Calu3 (cell line): ENCODE data around the gene ZNF75A. TPM values are rescaled to one million over a fixed set of nuclear protein-coding genes. Genes with fewer than 3 reads are reported as not detected.
"Not testable (repeated sequence)": the region's sequence is repeated elsewhere in the genome, so short reads cannot be mapped to it uniquely, and the experiment has no call there.

Experiments used
- BruUV-seq: library from RNA; stranded (reverse); fragments of 400-500 nt; replicated peaks from 2 replicates; lab custom pipeline; 2021; lab: Mats Ljungman, UMichigan
- CTCF ChIA-PET: fragments of 300-600 bp; sonication (Branson Sonifier 250); formaldehyde crosslinking; loops from one replicate; lab custom pipeline; 2022; ENCODE audit warnings: antibody characterized with exemption; lab: Charles Lee
- DNase-seq: peaks from one replicate; pipeline ENCODE4 v3.0.0; 2022
- H3K27ac Mint-ChIP-seq: one replicate; pipeline ENCODE4 v1.8.0; 2022; ENCODE audit warnings: mixed read lengths; ENCODE audit not compliant: unreplicated experiment
- H3K27me3 Mint-ChIP-seq: one replicate; pipeline ENCODE4 v1.8.0; 2022; ENCODE audit warnings: mixed read lengths; ENCODE audit not compliant: unreplicated experiment
- H3K36me3 Mint-ChIP-seq: one replicate; pipeline ENCODE4 v1.8.0; 2022; ENCODE audit warnings: mild to moderate bottlenecking, moderate library complexity, mixed read lengths; ENCODE audit not compliant: insufficient read depth, unreplicated experiment
- H3K4me1 Mint-ChIP-seq: one replicate; pipeline ENCODE4 v1.8.0; 2022; ENCODE audit warnings: mild to moderate bottlenecking, low read depth, mixed read lengths; ENCODE audit not compliant: unreplicated experiment
- H3K4me3 Mint-ChIP-seq: one replicate; pipeline ENCODE4 v1.8.0; 2022; ENCODE audit warnings: mild to moderate bottlenecking, low read depth, moderate library complexity, mixed read lengths; ENCODE audit not compliant: unreplicated experiment
- H3K9me3 Mint-ChIP-seq: one replicate; pipeline ENCODE4 v1.8.0; 2022; ENCODE audit warnings: low read depth, mixed read lengths; ENCODE audit not compliant: unreplicated experiment
- CTCF ChIP-seq: fragments of 200-600 bp; IDR thresholded peaks from one replicate; pipeline ENCODE4 v1.8.0; 2022; ENCODE audit warnings: antibody characterized with exemption; ENCODE audit not compliant: unreplicated experiment
- intact Hi-C: fragments of 100-400 bp; cut with micrococcal nuclease; formaldehyde crosslinking; loops from one replicate; pipeline ENCODE4 v1.10.0; 2022; ENCODE audit not compliant: unreplicated experiment
- total RNA-seq: library from RNA; stranded (reverse); gene quantifications from 2 replicates; pipeline ENCODE4 v1.2.3, GENCODE V29; 2022

The ZNF75A gene
- total RNA-seq, 1 experiment from 2014 or later = 46.8 TPM

- no peak for TF ChIP-seq CTCF
- DNase-seq = no peak
- intact Hi-C loops = no loop called here
- H3K27me3 Mint-ChIP-seq = no peaks in the 10 kb centered on the region
- H3K36me3 Mint-ChIP-seq = peaks cover 28% of the 10 kb centered on the region
- peaks cover 3% of the 10 kb centered on the region for H3K9me3 Mint-ChIP-seq
- no peak overlapping the region for H3K27ac Mint-ChIP-seq
- CTCF ChIA-PET = interaction anchor here (0.6 to 1.7 kb wide), 2 partner anchors 10 to 83 kb away, joined by 3 read pairs; no protein-coding TSS in a partner anchor
- no peak overlapping the region for H3K4me3 Mint-ChIP-seq
- no peaks in the 10 kb centered on the region for H3K4me1 Mint-ChIP-seq
- BruUV-seq = no TSS peak
Measured at GRCh38 chr16:3268294-3268693, 37.0 kb upstream of the ZNF75A start.

GRCh38 chr16:3270718-3271117 lies 34.6 kb upstream of the ZNF75A start:
- DNase-seq, intact Hi-C loops, H3K4me3 Mint-ChIP-seq, H3K36me3 Mint-ChIP-seq, H3K27ac Mint-ChIP-seq, BruUV-seq, H3K9me3 Mint-ChIP-seq, H3K4me1 Mint-ChIP-seq: not testable (repeated sequence)
- peaks cover 21% of the 10 kb centered on the region for H3K27me3 Mint-ChIP-seq
- CTCF ChIA-PET = interaction anchor here (0.6 kb wide), 1 partner anchor 377 kb away, joined by 5 read pairs; no protein-coding TSS in a partner anchor

- H3K9me3 Mint-ChIP-seq, intact Hi-C loops, H3K4me1 Mint-ChIP-seq, H3K4me3 Mint-ChIP-seq, H3K36me3 Mint-ChIP-seq, DNase-seq, BruUV-seq, H3K27ac Mint-ChIP-seq: not testable (repeated sequence)
- peaks cover 26% of the 10 kb centered on the region for H3K27me3 Mint-ChIP-seq
- CTCF ChIA-PET = interaction anchor here (1.1 kb wide), 1 partner anchor 11 kb away, joined by 3 read pairs; no protein-coding TSS in a partner anchor
Measured at GRCh38 chr16:3271281-3271680, 34.0 kb upstream of the ZNF75A start.

GRCh38 chr16:3274490-3274889 lies 30.8 kb upstream of the ZNF75A start:
- Mint-ChIP-seq H3K27me3 (peaks cover 54% of the 10 kb centered on the region), H3K27ac (no peak overlapping the region), H3K4me3 (no peak overlapping the region), H3K4me1 (no peaks in the 10 kb centered on the region), H3K36me3 (no peaks in the 10 kb centered on the region), H3K9me3 (peaks cover 3% of the 10 kb centered on the region)
- BruUV-seq = no TSS peak
- intact Hi-C loops = no loop called here
- DNase-seq = no peak
- no peak for TF ChIP-seq CTCF
- CTCF ChIA-PET = no interaction called here

GRCh38 chr16:3274947-3275346 lies 30.4 kb upstream of the ZNF75A start:
- no peak for DNase-seq
- Mint-ChIP-seq H3K27ac (no peak overlapping the region), H3K4me3 (no peak overlapping the region), H3K36me3 (no peaks in the 10 kb centered on the region), H3K4me1 (no peaks in the 10 kb centered on the region), H3K9me3 (peaks cover 2% of the 10 kb centered on the region), H3K27me3 (peaks cover 54% of the 10 kb centered on the region)
- intact Hi-C loops = no loop called here
- CTCF ChIA-PET = no interaction called here
- no TSS peak for BruUV-seq
- no peak for TF ChIP-seq CTCF
